Activated CD4-positive, CD25-positive, alpha-beta regulatory T cell (primary cell): ENCODE measurements around the gene VTN.

Experiments
- DNase-seq, 4 experiments: peaks; one replicate each; lab custom pipeline; 2025; lab: John Stamatoyannopoulos, UW

Gene VTN, protein sequence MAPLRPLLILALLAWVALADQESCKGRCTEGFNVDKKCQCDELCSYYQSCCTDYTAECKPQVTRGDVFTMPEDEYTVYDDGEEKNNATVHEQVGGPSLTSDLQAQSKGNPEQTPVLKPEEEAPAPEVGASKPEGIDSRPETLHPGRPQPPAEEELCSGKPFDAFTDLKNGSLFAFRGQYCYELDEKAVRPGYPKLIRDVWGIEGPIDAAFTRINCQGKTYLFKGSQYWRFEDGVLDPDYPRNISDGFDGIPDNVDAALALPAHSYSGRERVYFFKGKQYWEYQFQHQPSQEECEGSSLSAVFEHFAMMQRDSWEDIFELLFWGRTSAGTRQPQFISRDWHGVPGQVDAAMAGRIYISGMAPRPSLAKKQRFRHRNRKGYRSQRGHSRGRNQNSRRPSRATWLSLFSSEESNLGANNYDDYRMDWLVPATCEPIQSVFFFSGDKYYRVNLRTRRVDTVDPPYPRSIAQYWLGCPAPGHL

DNA sequence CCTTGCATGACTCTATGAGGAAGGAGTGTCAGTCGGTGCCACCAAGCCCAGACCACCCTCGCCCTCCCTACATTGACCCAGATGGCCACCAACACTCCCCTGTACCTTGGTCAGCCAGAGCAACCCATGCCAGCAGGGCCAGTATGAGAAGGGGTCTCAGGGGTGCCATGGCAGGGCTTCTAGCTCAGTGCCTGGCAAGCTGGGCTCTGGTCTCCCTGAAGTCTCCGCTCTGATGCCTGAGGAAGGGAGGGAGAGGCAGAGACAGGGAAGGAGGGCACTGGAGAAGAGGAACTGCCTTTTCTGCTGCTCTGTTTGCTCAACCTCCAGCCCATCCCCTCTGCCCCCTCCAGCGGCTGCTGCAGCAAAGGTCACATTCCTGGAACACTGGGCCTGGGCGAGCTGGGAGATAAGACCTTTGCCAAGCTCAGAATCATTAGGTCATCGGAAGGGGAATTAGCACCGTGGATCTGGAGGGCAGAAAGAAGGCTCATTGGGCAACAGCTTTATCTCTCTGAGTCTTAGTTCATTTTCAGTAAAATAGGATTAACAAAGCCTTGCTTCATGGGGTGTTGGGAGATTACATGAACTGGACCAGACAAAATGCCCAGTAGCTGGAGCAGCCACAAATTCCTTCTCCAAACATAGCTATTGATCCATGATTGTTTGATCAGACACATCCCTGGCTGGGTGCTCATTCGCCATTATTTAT is at the start of gene VTN:
Gene VTN, minus strand, starts transcription at position 273 of the 709 bp plus-strand sequence. Its CDS starts 104 bp downstream, at position 169.
- no peak for DNase-seq

- peak in 2 of 4 experiments; percentile 2 to 8 for DNase-seq
Observed at GRCh38 chr17:28416703-28417311, 46.7 kb upstream of the VTN start.

GRCh38 chr17:28415886-28416285 is 45.8 kb upstream of the VTN start:
- DNase-seq, result no peak

DNA sequence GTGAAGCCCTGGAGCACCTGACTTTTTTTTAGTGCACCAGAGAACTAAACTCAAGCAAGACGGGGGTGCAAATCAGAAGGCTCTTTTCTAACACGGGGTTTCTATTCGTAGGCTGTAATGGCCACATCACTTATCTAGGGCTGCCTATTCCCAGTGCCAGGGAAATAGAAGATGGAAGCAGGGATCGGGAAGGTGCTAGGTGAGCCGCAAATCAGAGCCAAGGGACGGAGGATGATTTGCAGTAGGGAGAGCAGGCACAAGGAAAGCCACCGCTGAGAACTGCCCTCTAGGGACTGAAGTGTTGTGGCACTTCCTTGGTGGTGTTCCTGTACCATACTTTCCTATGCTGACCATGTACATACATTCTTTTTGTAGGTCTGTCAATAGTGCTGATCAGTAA is 43.7 kb upstream of the VTN start:
- DNase-seq, result no peak

GRCh38 chr17:28412099-28412498 is 42.0 kb upstream of the VTN start:
- no peak for DNase-seq

DNA sequence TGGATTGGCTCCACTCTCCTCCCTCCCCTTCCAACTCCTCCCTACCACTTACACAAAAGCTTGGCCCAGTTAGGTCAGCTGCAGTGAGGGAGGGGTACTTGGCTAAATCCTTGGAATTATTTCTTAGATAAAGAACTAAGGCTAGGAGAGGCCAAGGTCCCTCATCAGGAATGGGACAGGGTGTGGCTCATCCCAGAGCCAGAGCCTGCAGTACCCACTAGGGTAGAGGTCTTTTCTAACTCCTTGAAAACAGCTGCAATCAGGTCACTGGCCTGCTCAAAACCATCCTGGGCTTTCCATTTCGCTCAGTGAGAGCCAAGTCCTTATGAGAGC is 37.8 kb upstream of the VTN start:
- no peak for DNase-seq

- DNase-seq, result no peak
Observed at GRCh38 chr17:28407130-28407973, 37.2 kb upstream of the VTN start.

DNA sequence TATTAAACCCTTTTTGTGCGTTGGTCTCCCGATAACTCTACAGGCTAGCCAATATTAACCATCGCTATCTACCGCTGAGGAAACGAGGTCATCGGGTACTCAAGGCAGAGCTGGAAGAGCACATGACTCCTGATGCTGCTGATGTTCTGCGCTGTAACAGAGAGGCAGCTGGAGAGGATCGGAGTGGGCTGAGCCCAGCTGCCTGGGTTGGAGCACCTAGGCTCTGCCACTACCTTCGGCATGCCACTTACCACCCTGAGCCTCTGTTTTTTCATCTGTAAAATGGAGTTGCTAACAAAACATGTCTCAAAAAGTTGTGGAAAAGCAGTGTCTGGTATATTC is 36.3 kb upstream of the VTN start:
- no peak for DNase-seq

DNA sequence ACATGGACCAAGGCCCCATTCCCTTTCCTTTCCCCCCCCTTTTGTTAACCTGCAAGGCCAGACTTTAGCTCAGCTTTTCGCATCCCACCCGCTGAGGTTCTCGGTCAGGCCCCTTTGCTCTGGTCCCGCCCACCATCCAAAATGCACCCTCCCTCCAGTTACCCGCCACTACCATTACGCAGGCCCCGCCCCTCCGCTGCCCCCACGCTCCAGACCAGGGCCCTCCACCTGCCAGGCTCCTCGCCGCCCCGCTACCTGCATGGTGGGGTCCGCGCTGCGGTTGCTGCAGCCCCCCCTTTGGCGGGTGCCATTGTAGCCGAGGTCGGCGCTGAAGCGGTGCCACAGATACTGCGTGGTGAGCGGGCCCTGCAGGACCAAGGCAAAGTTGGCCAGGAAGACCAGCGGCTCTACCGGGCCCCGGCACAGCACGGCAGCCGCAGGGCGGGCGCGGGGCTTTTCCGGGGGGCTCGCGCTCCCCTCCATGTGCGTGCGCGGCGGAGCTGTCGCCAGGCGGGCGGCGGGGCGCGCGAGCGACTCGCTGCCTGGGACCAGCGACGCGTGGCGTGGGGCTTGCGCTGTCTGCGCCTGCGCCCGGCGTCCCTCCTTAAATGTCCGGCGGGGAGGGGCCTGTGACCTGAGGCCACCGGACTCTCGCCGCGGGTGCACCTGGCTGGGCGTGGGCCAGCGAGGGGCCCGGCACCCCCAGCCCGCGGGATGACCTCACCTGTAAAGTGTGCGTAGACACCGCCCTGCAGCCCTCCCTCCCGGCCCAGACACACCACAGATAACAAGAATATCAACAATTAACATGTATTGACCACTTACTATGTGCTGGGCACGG is 35.7 kb upstream of the VTN start, which contains the start of gene SLC46A1:
Gene SLC46A1, minus strand, starts transcription at position 581 of the 841 bp plus-strand sequence. Its CDS starts 98 bp downstream, at position 483.
- DNase-seq, result peak in 1 of 4 experiments; percentile 34

DNA sequence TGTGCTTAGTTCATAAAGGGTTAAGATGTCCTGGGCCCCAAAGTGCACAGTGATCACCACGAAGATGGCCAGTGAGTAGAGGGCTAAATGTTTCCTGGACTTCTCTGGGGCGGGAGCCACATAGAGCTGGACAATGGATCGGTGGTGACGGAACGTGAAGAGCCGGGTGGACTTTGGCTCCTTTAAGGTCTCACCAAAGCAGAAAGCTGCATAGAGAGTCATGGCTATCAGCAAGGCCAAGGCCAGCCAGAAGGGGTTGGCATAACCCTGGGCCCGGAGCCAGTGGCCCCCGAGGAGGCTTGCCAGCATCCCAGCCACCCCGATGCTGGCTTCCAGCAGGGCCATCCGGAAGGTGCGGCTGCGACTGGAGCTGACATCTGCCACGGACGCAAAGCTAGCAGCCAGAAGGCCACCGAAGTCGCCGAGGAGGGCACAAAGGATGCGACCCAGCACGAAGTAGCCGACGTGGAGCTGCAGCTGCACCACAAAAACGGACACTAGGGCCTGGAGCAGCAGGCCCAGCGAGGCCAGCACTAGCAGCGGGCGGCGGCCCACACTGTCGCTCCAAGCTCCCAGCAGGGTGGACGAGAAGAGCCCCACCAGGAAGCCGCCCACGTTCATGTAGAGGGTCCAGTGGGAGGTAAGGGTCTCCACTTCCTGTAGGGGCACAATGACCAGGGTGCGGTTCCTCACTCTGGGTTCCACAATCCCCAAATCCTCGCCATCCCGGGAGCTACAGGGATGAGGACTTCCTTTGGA is 34.9 kb upstream of the VTN start:
- DNase-seq, result no peak

GRCh38 chr17:28404461-28404811 is 34.3 kb upstream of the VTN start:
- no peak for DNase-seq

- DNase-seq, result no peak
Observed at GRCh38 chr17:28404007-28404406, 33.9 kb upstream of the VTN start.

DNA sequence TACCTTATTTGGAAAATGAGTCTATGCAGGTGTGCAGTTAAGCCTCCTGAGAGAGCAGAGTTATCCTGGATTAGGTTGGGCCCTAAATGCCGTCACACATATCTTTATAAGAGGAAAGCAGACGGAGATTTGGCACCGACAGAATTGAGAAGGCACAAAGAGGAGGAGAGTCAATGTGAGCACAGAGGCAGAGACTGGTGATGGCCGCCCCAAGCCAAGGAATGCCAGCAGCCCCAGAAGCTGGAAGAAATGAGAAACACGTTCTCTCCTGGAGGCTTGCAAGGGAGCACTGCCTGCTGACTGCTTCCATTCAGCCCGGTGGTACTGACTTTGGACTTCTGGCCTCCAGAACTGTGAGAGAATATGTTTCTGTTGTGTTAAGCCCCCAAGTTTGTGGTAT is 32.7 kb upstream of the VTN start:
- DNase-seq, result no peak

DNA sequence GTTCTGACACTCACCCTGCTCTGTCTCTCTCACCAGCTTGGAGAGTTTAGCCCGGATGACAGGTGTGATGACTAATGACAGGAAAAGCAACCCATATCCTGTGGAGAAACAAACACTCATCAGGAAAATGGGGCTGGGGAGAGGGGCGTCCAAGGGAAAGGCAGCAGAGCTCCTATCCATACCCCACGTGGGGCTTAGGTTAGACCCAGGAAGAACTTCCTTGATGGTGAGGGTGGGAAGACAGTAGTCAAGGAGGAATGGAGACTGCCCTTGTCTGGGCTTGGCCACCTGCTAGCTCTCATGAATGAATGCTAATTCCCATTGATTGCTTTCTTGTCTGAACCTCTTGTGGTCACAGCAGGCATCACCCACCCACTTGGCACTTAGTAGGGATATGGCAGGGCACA is 32.1 kb upstream of the VTN start:
- DNase-seq, result no peak

DNA sequence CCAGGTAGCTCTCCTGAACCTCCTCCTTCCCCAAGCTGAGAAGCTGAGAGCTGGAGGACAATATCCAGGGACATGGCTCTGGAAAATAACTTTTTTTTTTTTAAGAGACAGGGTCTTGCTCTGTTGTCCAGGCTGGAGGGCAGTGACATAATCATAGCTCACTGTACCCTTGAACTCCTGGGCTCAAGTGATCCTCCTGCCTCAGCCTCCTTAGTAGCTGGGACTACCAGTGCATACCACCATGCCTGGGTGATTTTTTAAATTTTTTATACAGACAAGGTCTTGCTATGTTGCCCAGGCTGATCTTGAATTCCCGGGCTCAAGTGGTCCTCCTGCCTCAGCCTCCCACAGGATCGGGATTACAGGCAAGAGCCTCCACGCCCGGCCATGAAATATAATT is 29.7 kb upstream of the VTN start:
- no peak for DNase-seq

- DNase-seq, result no peak
Observed at GRCh38 chr17:28398280-28398981, 28.3 kb upstream of the VTN start.

DNA sequence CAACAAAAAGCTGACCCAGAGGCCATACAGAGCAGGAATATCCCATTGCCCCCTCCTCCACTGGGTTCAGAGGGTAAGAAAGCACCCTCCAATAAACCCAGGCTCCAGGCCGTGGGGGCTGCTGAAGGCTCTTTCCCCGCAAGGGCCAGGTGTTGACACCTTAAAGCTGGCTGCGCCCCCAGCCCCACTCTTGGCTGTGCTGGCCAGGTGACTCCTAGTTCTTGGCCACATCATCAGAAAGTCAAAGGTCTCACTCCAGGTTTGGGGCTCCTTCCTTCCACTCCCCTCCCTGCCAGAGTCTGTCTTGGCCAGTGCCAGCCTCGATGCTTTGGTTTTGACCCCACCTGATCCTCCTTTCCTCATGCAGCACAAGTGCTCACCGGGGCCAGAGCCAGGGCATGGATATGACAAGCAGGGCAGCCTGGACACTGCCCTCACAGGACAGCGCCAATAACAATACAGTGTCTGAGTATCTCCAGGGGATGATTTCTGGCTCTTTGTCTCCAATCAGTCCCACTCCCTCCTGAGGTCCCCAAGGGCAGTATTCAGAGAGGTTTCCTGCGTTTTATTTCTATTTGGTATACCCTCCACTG is 27.7 kb upstream of the VTN start:
- no peak for DNase-seq

- DNase-seq, result no peak
Observed at GRCh38 chr17:28397275-28397674, 27.2 kb upstream of the VTN start.

- no peak for DNase-seq
Observed at GRCh38 chr17:28396635-28397239, 26.6 kb upstream of the VTN start.
